ENCODE results near the gene MEIG1. TPM values are rescaled to one million over a fixed set of nuclear protein-coding genes. Genes with fewer than 3 reads are reported as not detected.

The MEIG1 gene
- total RNA-seq: not detected in 2 replicates

GRCh38 chr10:14959221-14960057, at the start of gene MEIG1:
Gene MEIG1, plus strand, starts transcription at chr10:14959388. Its CDS starts 7,081 bp downstream, at chr10:14966469.

GRCh38 chr10:14954001-14954770, 5.0 kb upstream of the MEIG1 start, which contains the start of gene DCLRE1C:
Gene DCLRE1C, minus strand, starts transcription at chr10:14954096. Its CDS starts 86 bp downstream, at chr10:14954010.

Other genes with a start within 250 kb of the MEIG1 start
- gene FAM107B, start 184.5 kb upstream of the MEIG1 start, total RNA-seq: 22.1 and 33.1 TPM in 2 replicates
- gene CDNF, start 121.4 kb upstream of the MEIG1 start, total RNA-seq: 0.78 and 3.8 TPM in 2 replicates
- 12.4 and 13.5 TPM in 2 replicates for gene HSPA14, start 121.1 kb upstream of the MEIG1 start, total RNA-seq
- gene MSANTD7, start 121.1 kb upstream of the MEIG1 start, total RNA-seq: 10.6 and 12.1 TPM in 2 replicates
- gene SUV39H2, start 80.5 kb upstream of the MEIG1 start, total RNA-seq: 6.0 and 13.4 TPM in 2 replicates
- gene DCLRE1C, start 5.3 kb upstream of the MEIG1 start, total RNA-seq: 4.6 and 5.7 TPM in 2 replicates
- 0.65 TPM in 1 of 2 replicates, not detected in the other for gene OLAH, start 84.6 kb downstream of the MEIG1 start, total RNA-seq
- 0.40 and 1.9 TPM in 2 replicates for gene ACBD7, start 129.4 kb downstream of the MEIG1 start, total RNA-seq
- 15.4 and 15.8 TPM in 2 replicates for gene RPP38, start 138.0 kb downstream of the MEIG1 start, total RNA-seq
- 14.4 and 19.1 TPM in 2 replicates for gene NMT2, start 209.3 kb downstream of the MEIG1 start, total RNA-seq

Measured in epithelial cell of alveolus of lung (primary cell).